Fibroblast of skin of scalp (primary cell): ENCODE results near the gene UIMC1.

Experiments
- DNase-seq: peaks from one replicate; pipeline ENCODE4 v3.0.0-alpha.2; 2013

Gene UIMC1

GRCh38 chr5:176901260-176902101 lies 105.1 kb downstream of the UIMC1 start:
- no peak for DNase-seq

- DNase-seq, result no peak
Measured at GRCh38 chr5:176900780-176901204, 105.8 kb downstream of the UIMC1 start.

- DNase-seq, result no peak
Measured at GRCh38 chr5:176899946-176900779, 106.4 kb downstream of the UIMC1 start.

- DNase-seq, result no peak
Measured at GRCh38 chr5:176899296-176899891, 107.2 kb downstream of the UIMC1 start, which contains the start of gene HK3. HK3 (minus strand) TSS chr5:176899346; CDS start chr5:176896159, 3,187 bp downstream.

GRCh38 chr5:176897263-176897662 lies 109.3 kb downstream of the UIMC1 start:
- no peak for DNase-seq

GRCh38 chr5:176895831-176896230 lies 110.7 kb downstream of the UIMC1 start:
- DNase-seq, result no peak

GRCh38 chr5:176894298-176894697 lies 112.3 kb downstream of the UIMC1 start:
- DNase-seq, result no peak

GRCh38 chr5:176892663-176893062 lies 113.9 kb downstream of the UIMC1 start:
- no peak for DNase-seq

- no peak for DNase-seq
Measured at GRCh38 chr5:176891331-176891958, 115.1 kb downstream of the UIMC1 start.

- DNase-seq, result no peak
Measured at GRCh38 chr5:176890455-176891330, 115.9 kb downstream of the UIMC1 start.

- no peak for DNase-seq
Measured at GRCh38 chr5:176889321-176890280, 117.0 kb downstream of the UIMC1 start.

- no peak for DNase-seq
Measured at GRCh38 chr5:176888865-176889165, 117.8 kb downstream of the UIMC1 start.

- no peak for DNase-seq
Measured at GRCh38 chr5:176888016-176888864, 118.3 kb downstream of the UIMC1 start.

- DNase-seq, result no peak
Measured at GRCh38 chr5:176887252-176887849, 119.2 kb downstream of the UIMC1 start.

GRCh38 chr5:176886336-176887251 lies 120.0 kb downstream of the UIMC1 start:
- DNase-seq, result no peak

- DNase-seq, result no peak
Measured at GRCh38 chr5:176884571-176884890, 122.0 kb downstream of the UIMC1 start.

- DNase-seq, result no peak
Measured at GRCh38 chr5:176883700-176884570, 122.6 kb downstream of the UIMC1 start.
